Ramos (cell line): ENCODE results near the gene TSPAN3.

Experiments used
- in situ Hi-C: fragments of 300-500 bp; cut with MboI; formaldehyde crosslinking; loops from one replicate; pipeline ENCODE4 v1.14.3; 2022; ENCODE audit warnings: low sequenced_read_pairs; ENCODE audit not compliant: unreplicated experiment

Gene TSPAN3

GRCh38 chr15:77070495-77071304, at the start of gene TSPAN3:
TSPAN3 (minus strand) TSS chr15:77071109; CDS start chr15:77070954, 155 bp downstream.
- in situ Hi-C loops: no loop called here

DNA sequence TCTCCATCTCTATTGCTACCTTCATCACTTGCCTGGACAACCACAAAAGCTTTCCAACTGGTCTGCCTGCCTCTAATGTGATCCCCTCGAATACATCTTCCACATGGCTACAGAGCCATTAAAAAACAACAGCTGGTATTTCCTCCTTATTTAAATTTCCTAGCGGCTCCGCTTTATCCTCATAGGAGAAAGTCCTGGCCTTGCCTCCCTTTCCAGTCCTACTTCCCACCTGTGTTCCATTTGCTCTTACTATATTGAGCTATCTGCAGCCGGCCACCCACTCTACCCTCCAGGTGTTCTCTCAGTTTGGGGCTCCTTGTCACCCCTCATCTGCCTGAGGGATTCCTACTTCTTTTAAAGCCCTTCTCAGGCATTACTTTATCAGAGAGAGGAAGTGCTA, 49.7 kb upstream of the TSPAN3 start:
- in situ Hi-C loops: no loop called here

GRCh38 chr15:77119446-77119845, 48.5 kb upstream of the TSPAN3 start:
- in situ Hi-C loops: loop anchor here (5.0 kb wide), 1 partner anchor 373 kb away; no protein-coding TSS in a partner anchor

GRCh38 chr15:77118882-77119321, 48.0 kb upstream of the TSPAN3 start:
- in situ Hi-C loops: loop anchor here (5.0 kb wide), 1 partner anchor 373 kb away; no protein-coding TSS in a partner anchor

- in situ Hi-C loops: loop anchor here (5.0 kb wide), 1 partner anchor 377 kb away; no protein-coding TSS in a partner anchor
Measured at GRCh38 chr15:77115179-77115578, 44.3 kb upstream of the TSPAN3 start.

DNA sequence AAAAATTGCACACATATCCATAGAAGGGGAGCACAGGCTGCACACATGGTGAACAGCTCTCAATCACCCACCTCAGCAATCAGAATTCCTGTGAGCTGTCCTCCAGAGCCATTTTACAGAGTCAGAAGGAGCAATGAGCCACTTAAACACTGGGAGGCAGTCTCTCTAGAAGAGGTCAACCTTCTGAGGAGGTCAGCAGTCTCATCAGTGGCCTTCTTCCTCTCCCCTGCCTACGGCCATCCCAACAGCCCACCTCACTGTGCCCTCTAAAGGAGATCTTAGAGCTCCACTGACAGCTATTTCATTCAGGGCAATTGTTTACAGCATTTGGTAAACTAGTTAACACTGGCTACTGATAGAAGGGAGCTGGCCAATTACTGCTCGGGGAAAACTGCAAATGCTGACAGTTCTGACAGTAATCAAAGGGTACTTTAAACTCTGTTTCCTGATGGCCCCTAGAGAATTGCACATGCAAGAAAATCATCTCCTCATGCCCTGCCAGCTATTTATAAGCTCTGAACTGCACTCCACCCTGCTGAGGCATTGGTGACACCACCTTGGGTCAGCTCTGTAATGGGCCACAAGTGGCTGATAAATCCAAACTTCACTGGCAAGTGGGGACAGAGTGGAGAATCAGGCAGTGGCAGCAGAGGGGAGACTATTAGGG, 42.1 kb upstream of the TSPAN3 start:
- in situ Hi-C loops: no loop called here

GRCh38 chr15:77111789-77112188, 40.9 kb upstream of the TSPAN3 start:
- in situ Hi-C loops: no loop called here

DNA sequence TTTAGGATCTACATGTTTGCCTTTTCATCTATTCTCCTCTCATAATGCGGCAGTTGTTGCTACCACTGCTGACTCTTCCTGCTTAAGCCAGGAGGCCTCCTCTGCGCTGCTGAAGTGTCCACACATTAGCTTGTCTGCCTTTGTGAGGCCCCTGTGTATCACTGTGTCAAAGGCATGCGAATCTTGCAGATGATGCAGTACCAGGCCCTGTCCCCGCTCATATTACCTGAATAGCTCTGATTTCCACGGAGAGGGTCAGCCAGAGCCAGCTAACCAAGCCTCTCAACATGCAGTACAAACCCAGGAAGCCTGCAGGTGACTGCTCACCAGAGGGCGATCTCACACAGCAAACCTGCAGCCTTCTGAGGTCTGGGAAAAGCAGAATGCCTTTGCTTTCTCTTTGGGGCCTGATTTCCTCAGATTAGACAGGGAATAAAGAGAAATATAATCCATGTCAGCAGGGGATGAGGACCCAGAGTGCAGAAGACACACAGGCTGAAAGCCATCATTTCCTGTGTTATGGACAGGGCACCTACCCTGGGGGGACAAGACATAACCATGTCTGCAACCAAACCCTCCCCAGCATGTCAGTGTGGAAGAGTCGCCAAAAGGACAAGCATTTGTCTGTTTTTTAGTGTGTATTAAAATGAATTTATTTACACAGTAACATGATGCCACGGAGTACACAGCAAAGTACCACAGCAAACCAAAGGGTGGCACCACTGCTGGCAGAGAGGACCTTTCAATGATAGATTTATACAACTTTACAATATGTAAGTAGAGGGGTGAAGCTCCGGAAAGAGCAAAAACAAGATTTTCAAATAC, 36.8 kb upstream of the TSPAN3 start:
- in situ Hi-C loops: no loop called here

DNA sequence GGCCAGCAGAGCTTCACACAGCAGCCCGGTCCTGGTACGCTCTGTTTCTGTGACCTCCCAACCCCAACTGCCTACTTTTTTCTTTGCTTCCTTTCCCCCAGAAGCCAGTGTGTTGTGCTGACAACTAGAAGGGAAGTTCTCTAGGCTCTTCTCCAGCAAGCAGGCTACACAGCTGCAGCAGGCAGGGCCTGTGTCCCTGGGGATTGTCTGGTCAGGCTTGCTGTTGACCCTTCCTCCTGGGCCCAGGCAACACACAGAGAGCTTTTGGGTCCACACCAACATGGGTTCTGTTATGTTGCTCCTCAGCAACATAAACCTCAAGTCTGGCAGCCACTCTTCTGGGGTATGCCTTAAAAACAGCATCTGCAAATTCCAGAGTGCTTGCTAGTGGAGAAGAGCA, 36.2 kb upstream of the TSPAN3 start:
- in situ Hi-C loops: no loop called here

DNA sequence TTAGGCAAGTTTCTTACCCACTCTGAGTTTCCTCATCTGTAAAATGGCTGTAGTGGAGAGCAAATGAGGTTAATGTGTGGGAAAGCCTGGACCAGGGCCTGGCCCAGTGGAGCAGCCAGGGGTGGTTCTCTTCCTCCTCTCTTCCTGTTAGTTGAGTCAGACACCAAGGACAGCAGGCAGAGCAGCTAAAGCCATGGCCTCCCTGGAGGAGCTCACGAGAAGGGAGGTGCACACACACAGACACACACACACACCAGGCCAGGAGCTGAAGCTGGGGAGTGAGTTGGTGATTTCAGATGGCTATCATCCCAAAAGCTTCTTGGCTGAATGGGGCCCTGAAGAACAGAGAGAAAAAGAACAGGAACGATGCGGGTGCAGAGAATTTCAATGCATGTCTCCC, 33.2 kb upstream of the TSPAN3 start:
- in situ Hi-C loops: no loop called here

GRCh38 chr15:77099741-77100463, 29.0 kb upstream of the TSPAN3 start:
- in situ Hi-C loops: no loop called here

- in situ Hi-C loops: no loop called here
Measured at GRCh38 chr15:77098572-77098971, 27.7 kb upstream of the TSPAN3 start.

GRCh38 chr15:77097921-77098320, 27.0 kb upstream of the TSPAN3 start:
- in situ Hi-C loops: no loop called here

DNA sequence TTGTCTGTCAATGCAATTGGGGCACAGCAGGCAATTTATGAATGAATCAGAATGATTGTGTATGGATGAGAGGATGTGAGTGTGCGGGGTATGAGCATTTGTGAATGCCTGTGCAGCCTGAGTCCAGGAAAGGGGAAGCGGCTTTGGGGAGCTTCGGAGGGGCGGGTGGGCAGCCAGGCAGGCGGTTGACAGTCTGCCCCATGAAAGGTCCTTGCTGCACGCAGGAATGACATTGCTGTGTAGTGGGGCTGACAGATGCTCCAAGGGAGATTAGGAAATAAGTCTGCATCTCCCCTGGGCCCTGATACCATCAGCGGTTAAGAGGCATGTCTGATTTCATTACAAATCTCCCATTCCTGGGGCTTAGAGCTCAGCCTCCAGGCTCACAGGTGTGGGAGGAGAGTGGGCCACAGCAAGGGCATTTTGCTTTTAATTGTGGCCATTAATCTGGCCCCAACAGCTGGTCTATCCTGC, 26.4 kb upstream of the TSPAN3 start:
- in situ Hi-C loops: no loop called here

DNA sequence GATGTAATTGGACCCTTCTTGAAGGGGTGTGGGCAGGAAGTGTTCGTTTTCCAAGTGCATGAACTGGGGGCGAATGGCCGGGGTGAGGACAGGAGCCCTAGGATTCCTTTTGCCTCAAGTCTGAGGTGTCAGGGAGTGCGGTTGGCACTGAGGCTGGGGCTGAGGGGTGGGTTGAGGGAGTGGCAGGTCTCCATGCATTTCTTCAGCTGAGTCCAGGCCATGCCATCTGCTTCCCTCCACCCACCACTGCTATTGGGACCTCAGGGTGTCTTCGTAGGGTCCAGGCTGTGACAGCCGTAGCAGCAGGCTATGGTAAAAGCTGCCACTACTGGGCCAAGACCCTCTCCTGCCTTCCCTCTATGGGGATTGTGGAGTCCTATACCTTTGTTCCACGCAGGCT, 25.6 kb upstream of the TSPAN3 start:
- in situ Hi-C loops: no loop called here

GRCh38 chr15:77096138-77096537, 25.2 kb upstream of the TSPAN3 start:
- in situ Hi-C loops: no loop called here

- in situ Hi-C loops: no loop called here
Measured at GRCh38 chr15:77094397-77095030, 23.6 kb upstream of the TSPAN3 start.

GRCh38 chr15:77093436-77093835, 22.5 kb upstream of the TSPAN3 start:
- in situ Hi-C loops: no loop called here

- in situ Hi-C loops: no loop called here
Measured at GRCh38 chr15:77091097-77091496, 20.2 kb upstream of the TSPAN3 start.
